Loucy (cell line): ENCODE measurements around the gene DNAH17.

ENCODE experiments used
- CTCF ChIP-seq: fragments of 200-600 bp; sonication (generic); conservative IDR thresholded peaks from 2 replicates; pipeline ENCODE4 v1.5.1; 2014; ENCODE audit warnings: mild to moderate bottlenecking, antibody characterized with exemption, low read length
- EZH2phosphoT487 ChIP-seq: fragments of 200-600 bp; IDR thresholded peaks from 2 replicates; pipeline ENCODE4 v1.6.1; 2018; ENCODE audit warnings: antibody characterized with exemption, mild to moderate bottlenecking, moderate library complexity, borderline replicate concordance

- TF ChIP-seq CTCF, result no peak
- TF ChIP-seq EZH2phosphoT487, result no peak
Measured at GRCh38 chr17:78607038-78607437, 29.8 kb upstream of the DNAH17 start.
